Left renal cortex interstitium (tissue), 4 donors: Measurements from ENCODE around the gene MAML3. TPM values are rescaled to one million over a fixed set of nuclear protein-coding genes. Genes with fewer than 3 reads are reported as not detected.

Source experiments
- DNase-seq, 4 donors: peaks; one replicate each; pipeline ENCODE4 v3.0.0-alpha.2; 2013; ENCODE audit warnings: low read depth in 4 of 4, low spot score in 2 of 4, missing footprints in 1 of 4
- polyA plus RNA-seq, 4 donors: library from polyadenylated mRNA; unstranded; fragments of 120-200 nt; gene quantifications; one replicate each; pipeline ENCODE4 v1.2.1, GENCODE V29; 2013; ENCODE audit not compliant: insufficient read length in 4 of 4

The MAML3 gene
- polyA plus RNA-seq, 4 donors, result 14.8 to 22.5 (median 17.4) TPM

- no peak for DNase-seq
These were observed 3.4 kb upstream of the MAML3 start for GRCh38 chr4:140157341-140157740.

- DNase-seq, result no peak
These were observed 2.7 kb upstream of the MAML3 start for GRCh38 chr4:140156529-140157171.

GRCh38 chr4:140154572-140154891 is 548 bp upstream of the MAML3 start:
- no peak for DNase-seq

GRCh38 chr4:140153419-140153717 is 616 bp downstream of the MAML3 start:
- no peak for DNase-seq

GRCh38 chr4:140152751-140153418 is 1.1 kb downstream of the MAML3 start:
- no peak for DNase-seq

GRCh38 chr4:140152013-140152703 is 1.8 kb downstream of the MAML3 start:
- peak in 1 of 4 donors; percentile 74 for DNase-seq

- peak; percentile 84 to 92 (median 88) for DNase-seq
These were observed 2.3 kb downstream of the MAML3 start for GRCh38 chr4:140151699-140152012.

GRCh38 chr4:140150886-140151698 is 2.9 kb downstream of the MAML3 start:
- peak; percentile 83 to 92 (median 90) for DNase-seq

- no peak for DNase-seq
These were observed 3.4 kb downstream of the MAML3 start for GRCh38 chr4:140150636-140150885.

- DNase-seq, result peak in 1 of 4 donors; percentile 58
These were observed 3.9 kb downstream of the MAML3 start for GRCh38 chr4:140149846-140150635.

GRCh38 chr4:140144050-140144449 is 9.9 kb downstream of the MAML3 start:
- no peak for DNase-seq

- no peak for DNase-seq
These were observed 12.7 kb downstream of the MAML3 start for GRCh38 chr4:140141210-140141835.

GRCh38 chr4:140140566-140140965 is 13.4 kb downstream of the MAML3 start:
- DNase-seq, result no peak

GRCh38 chr4:140138428-140138827 is 15.6 kb downstream of the MAML3 start:
- no peak for DNase-seq

GRCh38 chr4:140137671-140138070 is 16.3 kb downstream of the MAML3 start:
- DNase-seq, result no peak

GRCh38 chr4:140136509-140136908 is 17.5 kb downstream of the MAML3 start:
- DNase-seq, result no peak

GRCh38 chr4:140135529-140136088 is 18.4 kb downstream of the MAML3 start:
- DNase-seq, result peak in 2 of 4 donors; percentile 60 to 69

GRCh38 chr4:140134746-140135425 is 19.1 kb downstream of the MAML3 start:
- no peak for DNase-seq

- DNase-seq, result no peak
These were observed 20.4 kb downstream of the MAML3 start for GRCh38 chr4:140133576-140133975.
